HepG2 (cell line): ENCODE data around the gene SMPD3. TPM values are rescaled to one million over a fixed set of nuclear protein-coding genes. Genes with fewer than 3 reads are reported as not detected.

Experiments used
- ARNTL ChIP-seq: sonication (generic); formaldehyde crosslinking; IDR thresholded peaks from 2 replicates; pipeline ENCODE4 v1.4.0; 2020; ENCODE audit warnings: mild to moderate bottlenecking, missing genetic modification reagents
- BCL6 ChIP-seq: IDR thresholded peaks from 2 replicates; pipeline ENCODE4 v1.6.1; 2016; ENCODE audit warnings: missing genetic modification reagents, missing compliant biosample characterization
- CREM ChIP-seq, 2 experiments: sonication (generic) in 1 of 2; formaldehyde crosslinking in 1 of 2; IDR thresholded peaks; 2 replicates each; pipeline versions ENCODE4 v1.4.0 to v1.6.1; 2016 to 2020; ENCODE audit warnings: antibody characterized with exemption in 1 of 2, mild to moderate bottlenecking in 1 of 2, missing genetic modification reagents in 1 of 2
- MATR3 ChIP-seq: sonication (generic); formaldehyde crosslinking; IDR thresholded peaks from 2 replicates; pipeline ENCODE4 v1.4.0; 2020; ENCODE audit warnings: missing genetic modification reagents
- MYNN ChIP-seq: sonication (generic); formaldehyde crosslinking; IDR thresholded peaks from 2 replicates; pipeline ENCODE4 v1.4.0; 2020; ENCODE audit warnings: mild to moderate bottlenecking, low read depth, missing genetic modification reagents
- PRPF4 ChIP-seq: fragments of 200-400 bp; formaldehyde crosslinking; IDR thresholded peaks from 2 replicates; pipeline ENCODE4 v1.6.1; 2016; ENCODE audit warnings: low read length, low read depth; ENCODE audit not compliant: poor library complexity, severe bottlenecking
- SIX4 ChIP-seq: sonication (generic); formaldehyde crosslinking; IDR thresholded peaks from 2 replicates; pipeline ENCODE4 v1.4.0; 2020; ENCODE audit warnings: missing genetic modification reagents
- SMAD9 ChIP-seq: sonication (generic); formaldehyde crosslinking; IDR thresholded peaks from 2 replicates; pipeline ENCODE4 v1.5.1; 2020; ENCODE audit warnings: mild to moderate bottlenecking, missing genetic modification reagents
- TEAD3 ChIP-seq: optimal IDR thresholded peaks from 2 replicates; pipeline ENCODE3; 2016; ENCODE audit warnings: borderline replicate concordance
- ZBTB21 ChIP-seq: sonication (generic); formaldehyde crosslinking; IDR thresholded peaks from 2 replicates; pipeline ENCODE4 v1.4.0; 2020; ENCODE audit warnings: missing genetic modification reagents
- ZMAT3 ChIP-seq: sonication (generic); formaldehyde crosslinking; conservative IDR thresholded peaks from 2 replicates; pipeline ENCODE4 v1.7.0; 2021; ENCODE audit warnings: missing genetic modification reagents
- ZNF17 ChIP-seq: sonication (generic); formaldehyde crosslinking; IDR thresholded peaks from 2 replicates; pipeline ENCODE4 v1.5.0; 2020; ENCODE audit warnings: mild to moderate bottlenecking, missing genetic modification reagents
- ZNF317 ChIP-seq: sonication (generic); formaldehyde crosslinking; IDR thresholded peaks from 2 replicates; pipeline ENCODE4 v1.5.0; 2020; ENCODE audit warnings: mild to moderate bottlenecking, missing genetic modification reagents
- ZNF570 ChIP-seq: sonication (generic); formaldehyde crosslinking; IDR thresholded peaks from 2 replicates; pipeline ENCODE4 v1.4.0; 2020; ENCODE audit warnings: mild to moderate bottlenecking, missing genetic modification reagents, borderline replicate concordance
- ZNF749 ChIP-seq: sonication (generic); formaldehyde crosslinking; IDR thresholded peaks from 2 replicates; pipeline ENCODE4 v1.8.0; 2022; ENCODE audit warnings: mild to moderate bottlenecking, missing genetic modification reagents, moderate library complexity, borderline replicate concordance
- polyA plus RNA-seq, 8 experiments: library from polyadenylated mRNA; depleted of rRNA in 3 of 8; stranded (reverse) in 7 of 8; unstranded in 1 of 8; fragments of >200 nt; fragmentation: Illumina TruSeq in 4 of 8; extraction: Trizol in 4 of 8; gene quantifications; 2 replicates each; pipeline versions ENCODE4 v1.2.1 to v1.2.3, GENCODE V29; 2011 to 2016; ENCODE audit warnings: low read depth in 4 of 8, missing spikeins in 1 of 8, mixed read lengths in 1 of 8; ENCODE audit not compliant: insufficient read depth in 1 of 8
- total RNA-seq, 5 experiments: library from RNA; depleted of rRNA; stranded (reverse); fragments of >200 nt; fragmentation: Illumina TruSeq; extraction: Trizol; gene quantifications; 2 replicates each; pipeline ENCODE4 v1.2.3, GENCODE V29; 2016; ENCODE audit warnings: low read depth in 1 of 5
- TF ChIP-seq, protein P1 (sequence below): sonication (generic); formaldehyde crosslinking; IDR thresholded peaks from 2 replicates; pipeline ENCODE4 v1.5.0; 2020; ENCODE audit warnings: missing genetic modification reagents
- TF ChIP-seq, protein P2 (sequence below): sonication (generic); formaldehyde crosslinking; IDR thresholded peaks from 2 replicates; pipeline ENCODE4 v1.5.0; 2020; ENCODE audit warnings: missing genetic modification reagents, mild to moderate bottlenecking, borderline replicate concordance
- TF ChIP-seq, protein P3 (sequence below): sonication (generic); formaldehyde crosslinking; IDR thresholded peaks from 2 replicates; pipeline ENCODE4 v1.9.0; 2022; ENCODE audit warnings: missing genetic modification reagents, mild to moderate bottlenecking, borderline replicate concordance
- TF ChIP-seq, protein P4 (sequence below), 2 experiments: sonication (generic) in 1 of 2; formaldehyde crosslinking in 1 of 2; IDR thresholded peaks; 2 replicates each; pipeline versions ENCODE4 v1.4.0 to v1.6.1; 2018 to 2020; ENCODE audit warnings: missing genetic modification reagents in 2 of 2, borderline replicate concordance in 1 of 2, low read depth in 1 of 2, mild to moderate bottlenecking in 1 of 2, missing biosample characterization in 1 of 2
- TF ChIP-seq, protein P5 (sequence below): sonication (generic); formaldehyde crosslinking; IDR thresholded peaks from 2 replicates; pipeline ENCODE4 v1.5.1; 2020; ENCODE audit warnings: mild to moderate bottlenecking, missing genetic modification reagents, borderline replicate concordance

Gene SMPD3
- total and polyA plus RNA-seq, 2 of the 13 experiments (the other 11 are each of a cell fraction or from before 2014, with no cell fraction given), result 0.07 to 0.32 TPM

DNA sequence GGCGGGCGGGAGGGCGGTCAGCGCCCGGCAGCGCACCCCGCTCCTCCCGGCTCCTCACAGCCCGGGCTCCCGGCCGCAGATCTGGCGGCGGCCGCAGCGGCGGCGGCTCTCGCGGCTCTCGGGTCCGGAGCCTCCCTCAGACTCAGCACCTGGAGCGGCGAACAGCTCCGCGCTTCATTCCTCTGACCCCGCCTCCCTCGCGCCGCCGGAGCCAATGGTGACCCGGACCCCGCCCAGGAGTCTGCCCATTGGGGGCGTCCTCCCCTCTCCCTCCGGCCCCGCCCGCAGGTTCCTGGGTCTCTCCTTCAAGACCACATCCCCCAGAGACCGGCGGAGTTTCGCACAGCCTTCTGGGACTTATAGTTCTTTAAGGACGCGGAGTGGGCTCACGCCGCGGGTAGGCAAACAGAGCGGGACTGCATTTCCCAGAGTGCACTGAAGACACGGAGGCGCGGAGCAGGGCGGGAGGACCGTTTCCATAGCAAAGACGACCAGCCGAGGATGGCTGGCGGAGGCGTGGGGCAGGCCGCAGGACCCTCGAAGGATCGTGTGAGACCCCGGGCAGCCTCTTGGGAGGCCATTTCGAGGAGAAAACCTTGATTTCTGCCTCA is at the start of gene SMPD3 (continued):
- peak; percentile 34 for TF ChIP-seq TEAD3 (CRISPR knock-in tag)
- TF ChIP-seq ZNF317, result no peak
- TF ChIP-seq ZNF749 (CRISPR knock-in tag), result peak; percentile 74; the same call in 1 of the 2 replicates
- TF ChIP-seq PRPF4, result no peak
- TF ChIP-seq ZMAT3, result no peak
- TF ChIP-seq MYNN (CRISPR knock-in tag), result 0 out of 2 replicates have a peak, but pooled peaks have one; percentile 56
- peak; percentile 80 for TF ChIP-seq ARNTL (CRISPR knock-in tag)
- TF ChIP-seq ZNF17, result no peak
- TF ChIP-seq ZBTB21, result no peak
- TF ChIP-seq ZNF570 (CRISPR knock-in tag), result no peak
- TF ChIP-seq, protein P1, sequence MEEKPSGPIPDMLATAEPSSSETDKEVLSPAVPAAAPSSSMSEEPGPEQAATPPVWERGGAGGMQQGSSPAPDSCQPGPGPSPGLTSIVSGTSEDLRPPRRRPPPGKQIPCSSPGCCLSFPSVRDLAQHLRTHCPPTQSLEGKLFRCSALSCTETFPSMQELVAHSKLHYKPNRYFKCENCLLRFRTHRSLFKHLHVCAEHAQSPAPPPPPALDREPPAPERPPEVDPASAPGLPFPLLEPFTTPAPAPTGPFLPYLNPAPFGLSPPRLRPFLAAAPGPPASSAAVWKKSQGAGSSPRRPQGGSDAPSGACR (CRISPR knock-in tag), result no peak
- TF ChIP-seq, protein P2, sequence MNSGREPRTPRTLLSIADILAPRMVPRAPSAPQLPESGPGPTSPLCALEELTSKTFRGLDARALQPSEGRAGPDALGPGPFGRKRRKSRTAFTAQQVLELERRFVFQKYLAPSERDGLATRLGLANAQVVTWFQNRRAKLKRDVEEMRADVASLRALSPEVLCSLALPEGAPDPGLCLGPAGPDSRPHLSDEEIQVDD (CRISPR knock-in tag), result peak; percentile 68; the same call in 1 of the 2 replicates
- TF ChIP-seq MATR3 (CRISPR knock-in tag), result no peak
- TF ChIP-seq, protein P3, sequence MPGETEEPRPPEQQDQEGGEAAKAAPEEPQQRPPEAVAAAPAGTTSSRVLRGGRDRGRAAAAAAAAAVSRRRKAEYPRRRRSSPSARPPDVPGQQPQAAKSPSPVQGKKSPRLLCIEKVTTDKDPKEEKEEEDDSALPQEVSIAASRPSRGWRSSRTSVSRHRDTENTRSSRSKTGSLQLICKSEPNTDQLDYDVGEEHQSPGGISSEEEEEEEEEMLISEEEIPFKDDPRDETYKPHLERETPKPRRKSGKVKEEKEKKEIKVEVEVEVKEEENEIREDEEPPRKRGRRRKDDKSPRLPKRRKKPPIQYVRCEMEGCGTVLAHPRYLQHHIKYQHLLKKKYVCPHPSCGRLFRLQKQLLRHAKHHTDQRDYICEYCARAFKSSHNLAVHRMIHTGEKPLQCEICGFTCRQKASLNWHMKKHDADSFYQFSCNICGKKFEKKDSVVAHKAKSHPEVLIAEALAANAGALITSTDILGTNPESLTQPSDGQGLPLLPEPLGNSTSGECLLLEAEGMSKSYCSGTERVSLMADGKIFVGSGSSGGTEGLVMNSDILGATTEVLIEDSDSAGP, result peak; percentile 77; the same call in 1 of the 2 replicates
- TF ChIP-seq SMAD9 (CRISPR knock-in tag), result no peak
- peak; percentile 99 for TF ChIP-seq CREM (IDR thresholded peaks at IDR 0.05)
- peak; percentile 61 for TF ChIP-seq CREM (CRISPR knock-in tag; IDR thresholded peaks at IDR 0.05)
- TF ChIP-seq, protein P4, sequence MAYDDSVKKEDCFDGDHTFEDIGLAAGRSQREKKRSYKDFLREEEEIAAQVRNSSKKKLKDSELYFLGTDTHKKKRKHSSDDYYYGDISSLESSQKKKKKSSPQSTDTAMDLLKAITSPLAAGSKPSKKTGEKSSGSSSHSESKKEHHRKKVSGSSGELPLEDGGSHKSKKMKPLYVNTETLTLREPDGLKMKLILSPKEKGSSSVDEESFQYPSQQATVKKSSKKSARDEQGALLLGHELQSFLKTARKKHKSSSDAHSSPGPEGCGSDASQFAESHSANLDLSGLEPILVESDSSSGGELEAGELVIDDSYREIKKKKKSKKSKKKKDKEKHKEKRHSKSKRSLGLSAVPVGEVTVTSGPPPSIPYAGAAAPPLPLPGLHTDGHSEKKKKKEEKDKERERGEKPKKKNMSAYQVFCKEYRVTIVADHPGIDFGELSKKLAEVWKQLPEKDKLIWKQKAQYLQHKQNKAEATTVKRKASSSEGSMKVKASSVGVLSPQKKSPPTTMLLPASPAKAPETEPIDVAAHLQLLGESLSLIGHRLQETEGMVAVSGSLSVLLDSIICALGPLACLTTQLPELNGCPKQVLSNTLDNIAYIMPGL (CRISPR knock-in tag; IDR thresholded peaks at IDR 0.05; ENCODE audit: borderline replicate concordance in 1 of 2, low read depth in 1 of 2), result 0 out of 4 replicates have a peak, but pooled peaks of 1 of the 2 experiments have one; percentile 24
- TF ChIP-seq, protein P5, sequence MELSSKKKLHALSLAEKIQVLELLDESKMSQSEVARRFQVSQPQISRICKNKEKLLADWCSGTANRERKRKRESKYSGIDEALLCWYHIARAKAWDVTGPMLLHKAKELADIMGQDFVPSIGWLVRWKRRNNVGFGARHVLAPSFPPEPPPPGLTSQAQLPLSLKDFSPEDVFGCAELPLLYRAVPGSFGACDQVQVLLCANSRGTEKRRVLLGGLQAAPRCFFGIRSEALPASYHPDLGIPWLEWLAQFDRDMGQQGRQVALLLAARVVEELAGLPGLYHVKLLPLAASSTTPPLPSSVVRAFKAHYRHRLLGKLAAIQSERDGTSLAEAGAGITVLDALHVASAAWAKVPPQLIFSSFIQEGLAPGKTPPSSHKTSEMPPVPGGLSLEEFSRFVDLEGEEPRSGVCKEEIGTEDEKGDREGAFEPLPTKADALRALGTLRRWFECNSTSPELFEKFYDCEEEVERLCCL, result no peak; the same call in 1 of the 2 replicates
- TF ChIP-seq BCL6 (CRISPR knock-in tag), result peak; percentile 28; the same call in 1 of the 2 replicates
- 0 out of 2 replicates have a peak, but pooled peaks have one; percentile 36 for TF ChIP-seq SIX4 (CRISPR knock-in tag)
